ENCODE results near the gene TXNL4A. TPM values are rescaled to one million over a fixed set of nuclear protein-coding genes. Genes with fewer than 3 reads are reported as not detected.
A peak's percentile ranks its signal among the peaks of the same experiment; 100 is the strongest.

Gene TXNL4A
- total RNA-seq, 6 donors from 2014 or later: 11.5 to 101 (median 27.8) TPM

- ATAC-seq (ENCODE audit: low FRiP score in 2 of 2) (no peak), DNase-seq (no peak)
- peaks cover 0 to 16% (median 0%) of the 10 kb centered on the region in 4 donors for H3K36me3 ChIP-seq
- no peaks in the 10 kb centered on the region for H3K27me3 ChIP-seq
- peaks cover 19 to 51% (median 30%) of the 10 kb centered on the region in 4 donors for H3K4me1 ChIP-seq
- no peak overlapping the region for H3K4me3 ChIP-seq
- no peak overlapping the region for H3K27ac ChIP-seq
- no peaks in the 10 kb centered on the region for H3K9me3 ChIP-seq
- no peak for TF ChIP-seq POLR2A (IDR thresholded peaks at IDR 0.05)
- TF ChIP-seq POLR2AphosphoS5 (IDR thresholded peaks at IDR 0.05): no peak
- TF ChIP-seq EP300 (IDR thresholded peaks at IDR 0.05): no peak
- TF ChIP-seq, protein P1, sequence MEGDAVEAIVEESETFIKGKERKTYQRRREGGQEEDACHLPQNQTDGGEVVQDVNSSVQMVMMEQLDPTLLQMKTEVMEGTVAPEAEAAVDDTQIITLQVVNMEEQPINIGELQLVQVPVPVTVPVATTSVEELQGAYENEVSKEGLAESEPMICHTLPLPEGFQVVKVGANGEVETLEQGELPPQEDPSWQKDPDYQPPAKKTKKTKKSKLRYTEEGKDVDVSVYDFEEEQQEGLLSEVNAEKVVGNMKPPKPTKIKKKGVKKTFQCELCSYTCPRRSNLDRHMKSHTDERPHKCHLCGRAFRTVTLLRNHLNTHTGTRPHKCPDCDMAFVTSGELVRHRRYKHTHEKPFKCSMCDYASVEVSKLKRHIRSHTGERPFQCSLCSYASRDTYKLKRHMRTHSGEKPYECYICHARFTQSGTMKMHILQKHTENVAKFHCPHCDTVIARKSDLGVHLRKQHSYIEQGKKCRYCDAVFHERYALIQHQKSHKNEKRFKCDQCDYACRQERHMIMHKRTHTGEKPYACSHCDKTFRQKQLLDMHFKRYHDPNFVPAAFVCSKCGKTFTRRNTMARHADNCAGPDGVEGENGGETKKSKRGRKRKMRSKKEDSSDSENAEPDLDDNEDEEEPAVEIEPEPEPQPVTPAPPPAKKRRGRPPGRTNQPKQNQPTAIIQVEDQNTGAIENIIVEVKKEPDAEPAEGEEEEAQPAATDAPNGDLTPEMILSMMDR (IDR thresholded peaks at IDR 0.05): no peak
- WGBS, 2 donors: 88 to 91% methylated on average over 12 of the region's 12 CpGs
These were observed 3.2 kb downstream of the TXNL4A start for GRCh38 chr18:79985172-79985571.

DNA sequence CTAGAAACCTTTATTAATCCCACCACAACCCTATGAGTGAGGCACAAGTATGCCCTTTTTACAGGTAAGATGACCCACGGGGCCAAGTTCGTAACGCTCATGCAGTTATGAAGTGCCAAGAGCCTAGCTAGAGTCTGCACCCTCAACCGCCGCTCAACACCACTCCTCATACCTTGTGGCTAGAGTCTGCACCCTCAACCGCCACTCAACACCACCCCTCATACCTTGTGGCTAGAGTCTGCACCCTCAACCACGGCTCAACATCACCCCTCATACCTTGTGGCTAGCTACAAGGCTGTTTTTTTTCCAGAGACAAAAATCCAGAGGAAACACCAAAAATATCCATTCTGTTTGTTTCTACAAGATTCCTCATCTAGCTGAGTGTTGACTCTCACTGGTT is 4.6 kb downstream of the TXNL4A start:
- Histone ChIP-seq H3K4me3 (no peak overlapping the region), H3K27me3 (no peaks in the 10 kb centered on the region), H3K4me1 (peaks cover 15 to 44% (median 25%) of the 10 kb centered on the region in 4 donors), H3K36me3 (peaks cover 0 to 21% (median 0%) of the 10 kb centered on the region in 4 donors), H3K27ac (peak overlapping the region in 1 of 4 donors; percentile 41), H3K9me3 (no peaks in the 10 kb centered on the region)
- TF ChIP-seq, protein P1 (IDR thresholded peaks at IDR 0.05): no peak
- TF ChIP-seq POLR2AphosphoS5 (IDR thresholded peaks at IDR 0.05) (no peak), EP300 (IDR thresholded peaks at IDR 0.05) (no peak), POLR2A (IDR thresholded peaks at IDR 0.05) (no peak)
- WGBS, 2 donors: 85 to 98% methylated on average over 7 of the region's 7 CpGs
- ATAC-seq (ENCODE audit: low FRiP score in 2 of 2): no peak
- no peak for DNase-seq

GRCh38 chr18:79983253-79983652 is 5.1 kb downstream of the TXNL4A start:
- no peak overlapping the region for H3K4me3 ChIP-seq
- WGBS, 2 donors: 72 to 75% methylated on average over 4 of the region's 4 CpGs

GRCh38 chr18:79982736-79983135 is 5.6 kb downstream of the TXNL4A start:
- ATAC-seq (ENCODE audit: low FRiP score in 2 of 2): peak in 1 of 2 donors; percentile 32

More at GRCh38 chr18:79983253-79983652, 5.1 kb downstream of the TXNL4A start:
- peaks cover 15 to 43% (median 25%) of the 10 kb centered on the region in 4 donors for H3K4me1 ChIP-seq
- H3K27me3 ChIP-seq: no peaks in the 10 kb centered on the region
- TF ChIP-seq, protein P1 (IDR thresholded peaks at IDR 0.05): no peak
- TF ChIP-seq POLR2A (IDR thresholded peaks at IDR 0.05) (no peak), POLR2AphosphoS5 (IDR thresholded peaks at IDR 0.05) (no peak), EP300 (IDR thresholded peaks at IDR 0.05) (no peak)
- H3K27ac ChIP-seq: peak overlapping the region in 2 of 4 donors; percentile 7 to 36
- DNase-seq (peak in 1 of 2 donors; percentile 40), ATAC-seq (ENCODE audit: low FRiP score in 2 of 2) (no peak)
- no peaks in the 10 kb centered on the region for H3K9me3 ChIP-seq
- H3K36me3 ChIP-seq: peaks cover 0 to 21% (median 0%) of the 10 kb centered on the region in 4 donors

More at GRCh38 chr18:79982736-79983135, 5.6 kb downstream of the TXNL4A start:
- peak in 1 of 2 donors; percentile 24 for DNase-seq
- Histone ChIP-seq H3K9me3 (no peaks in the 10 kb centered on the region), H3K4me1 (peaks cover 13 to 42% (median 25%) of the 10 kb centered on the region in 4 donors), H3K27ac (peak overlapping the region in 3 of 4 donors; percentile 7 to 36 (median 15)), H3K4me3 (no peak overlapping the region), H3K36me3 (peaks cover 0 to 21% (median 0%) of the 10 kb centered on the region in 4 donors), H3K27me3 (no peaks in the 10 kb centered on the region)
- 76 to 82% methylated on average over 6 of the region's 6 CpGs for WGBS, 2 donors
- TF ChIP-seq, protein P1 (IDR thresholded peaks at IDR 0.05): no peak
- TF ChIP-seq POLR2AphosphoS5 (IDR thresholded peaks at IDR 0.05) (no peak), EP300 (IDR thresholded peaks at IDR 0.05) (no peak), POLR2A (IDR thresholded peaks at IDR 0.05) (no peak)
